ENCODE data around the gene AFF3.

- TF ChIP-seq CTCF (conservative IDR thresholded peaks at IDR 0.05; ENCODE audit: low read depth, low read length): no peak
- TF ChIP-seq MXI1 (IDR thresholded peaks at IDR 0.05; ENCODE audit: borderline replicate concordance, low read depth, low read length): no peak
- no peak for TF ChIP-seq POLR2A (IDR thresholded peaks at IDR 0.05; ENCODE audit: low read depth, low read length)
- TF ChIP-seq FOS (IDR thresholded peaks at IDR 0.05; ENCODE audit: low read depth, low read length): no peak
- no peak for TF ChIP-seq ELK1 (IDR thresholded peaks at IDR 0.05; ENCODE audit: borderline replicate concordance, low read depth, low read length)
- TF ChIP-seq USF2 (IDR thresholded peaks at IDR 0.05; ENCODE audit: low read depth, low read length): no peak
- no peak for TF ChIP-seq MAZ (IDR thresholded peaks at IDR 0.05; ENCODE audit: borderline replicate concordance, low read depth, low read length)
- no peak for TF ChIP-seq RAD21 (IDR thresholded peaks at IDR 0.05; ENCODE audit: low read length)
- TF ChIP-seq CEBPB (IDR thresholded peaks at IDR 0.05; ENCODE audit: low read depth, low read length): no peak
- no peak for TF ChIP-seq RFX5 (IDR thresholded peaks at IDR 0.05; ENCODE audit: low read depth, low read length)
- TF ChIP-seq CHD1 (IDR thresholded peaks at IDR 0.05; ENCODE audit: low read depth, low read length): no peak
- TF ChIP-seq RCOR1 (IDR thresholded peaks at IDR 0.05; ENCODE audit: insufficient replicate concordance, low read length): no peak
Observed at GRCh38 chr2:100066246-100066645, 76.1 kb downstream of the AFF3 start.

Data from IMR-90 (cell line).